ENCODE measurements around the gene SH3BP1.

Gene SH3BP1

GRCh38 chr22:37627545-37627944 lies 11.9 kb upstream of the SH3BP1 start:
- Histone ChIP-seq H3K9me3 (ENCODE audit: low read length) (no peaks in the 10 kb centered on the region), H3K36me3 (ENCODE audit: insufficient read depth, low read length) (peaks cover 36% of the 10 kb centered on the region), H3K27ac (ENCODE audit: low read depth, low read length) (peak overlapping the region; percentile 12), H3K4me3 (ENCODE audit: low read depth in 1 of 2, low read length in 2 of 2) (no peak overlapping the region), H3K27me3 (ENCODE audit: control insufficient read depth in 1 of 2, insufficient read depth in 2 of 2, low read length in 2 of 2) (no peaks in the 10 kb centered on the region), H3K4me1 (ENCODE audit: insufficient read depth, low read length) (peaks cover 44% of the 10 kb centered on the region), H3K9ac (ENCODE audit: low read length) (no peak overlapping the region)

GRCh38 chr22:37628830-37629229 lies 10.6 kb upstream of the SH3BP1 start:
- no peaks in the 10 kb centered on the region for H3K27me3 ChIP-seq (ENCODE audit: control insufficient read depth in 1 of 2, insufficient read depth in 2 of 2, low read length in 2 of 2)
- peaks cover 52% of the 10 kb centered on the region for H3K4me1 ChIP-seq (ENCODE audit: insufficient read depth, low read length)
- H3K4me3 ChIP-seq (ENCODE audit: low read depth in 1 of 2, low read length in 2 of 2): no peak overlapping the region
- H3K9me3 ChIP-seq (ENCODE audit: low read length): no peaks in the 10 kb centered on the region
- no peak overlapping the region for H3K9ac ChIP-seq (ENCODE audit: low read length)
- H3K36me3 ChIP-seq (ENCODE audit: insufficient read depth, low read length): peaks cover 29% of the 10 kb centered on the region
- peak overlapping the region; percentile 25 for H3K27ac ChIP-seq (ENCODE audit: low read depth, low read length)

GRCh38 chr22:37629928-37630327 lies 9.5 kb upstream of the SH3BP1 start:
- no peaks in the 10 kb centered on the region for H3K9me3 ChIP-seq (ENCODE audit: low read length)
- no peak overlapping the region for H3K4me3 ChIP-seq (ENCODE audit: low read depth in 1 of 2, low read length in 2 of 2)
- peaks cover 54% of the 10 kb centered on the region for H3K4me1 ChIP-seq (ENCODE audit: insufficient read depth, low read length)
- H3K36me3 ChIP-seq (ENCODE audit: insufficient read depth, low read length): peaks cover 29% of the 10 kb centered on the region
- no peak overlapping the region for H3K27ac ChIP-seq (ENCODE audit: low read depth, low read length)
- no peaks in the 10 kb centered on the region for H3K27me3 ChIP-seq (ENCODE audit: control insufficient read depth in 1 of 2, insufficient read depth in 2 of 2, low read length in 2 of 2)
- H3K9ac ChIP-seq (ENCODE audit: low read length): no peak overlapping the region

GRCh38 chr22:37630839-37631435 lies 8.5 kb upstream of the SH3BP1 start:
- Histone ChIP-seq H3K27me3 (ENCODE audit: control insufficient read depth in 1 of 2, insufficient read depth in 2 of 2, low read length in 2 of 2) (no peaks in the 10 kb centered on the region), H3K27ac (ENCODE audit: low read depth, low read length) (no peak overlapping the region), H3K4me1 (ENCODE audit: insufficient read depth, low read length) (peaks cover 49% of the 10 kb centered on the region), H3K36me3 (ENCODE audit: insufficient read depth, low read length) (peaks cover 29% of the 10 kb centered on the region), H3K9me3 (ENCODE audit: low read length) (no peaks in the 10 kb centered on the region), H3K9ac (ENCODE audit: low read length) (no peak overlapping the region), H3K4me3 (ENCODE audit: low read depth in 1 of 2, low read length in 2 of 2) (no peak overlapping the region)

DNA sequence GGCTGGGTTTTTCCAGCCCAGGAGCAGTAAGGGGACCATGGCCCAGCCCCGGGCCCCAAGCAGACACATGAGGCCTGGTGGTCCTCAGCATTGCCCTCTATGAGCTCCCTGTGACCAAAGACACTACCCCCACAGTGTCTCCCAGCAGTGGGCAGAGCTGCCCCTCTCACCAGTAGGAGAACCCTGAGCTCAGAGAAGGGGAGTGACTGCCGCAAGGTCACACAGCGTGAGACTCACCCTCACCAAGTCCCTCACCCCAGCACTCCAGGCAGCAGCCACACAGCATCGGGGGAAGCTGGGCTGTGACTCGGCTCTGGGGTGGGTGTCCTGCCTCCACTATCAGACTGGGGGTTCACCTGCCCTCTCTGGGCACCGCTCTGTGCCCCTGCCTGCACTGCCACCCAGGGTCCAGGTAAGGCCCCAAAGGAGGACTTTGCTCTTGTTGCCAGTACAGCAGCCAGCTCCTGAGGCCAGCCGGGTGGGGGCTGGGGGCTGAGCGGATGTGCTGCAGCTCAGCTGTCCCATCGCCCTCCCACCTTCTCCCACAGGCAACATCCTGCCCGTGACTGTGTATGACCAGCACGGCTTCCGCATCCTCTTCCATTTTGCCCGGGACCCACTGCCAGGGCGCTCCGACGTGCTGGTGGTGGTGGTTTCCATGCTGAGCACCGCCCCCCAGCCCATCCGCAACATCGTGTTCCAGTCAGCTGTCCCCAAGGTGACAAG lies 7.9 kb upstream of the SH3BP1 start:
- H3K9me3 ChIP-seq (ENCODE audit: low read length): no peaks in the 10 kb centered on the region
- H3K4me3 ChIP-seq (ENCODE audit: low read depth in 1 of 2, low read length in 2 of 2): no peak overlapping the region
- peaks cover 42% of the 10 kb centered on the region for H3K4me1 ChIP-seq (ENCODE audit: insufficient read depth, low read length)
- no peak overlapping the region for H3K27ac ChIP-seq (ENCODE audit: low read depth, low read length)
- H3K9ac ChIP-seq (ENCODE audit: low read length): no peak overlapping the region
- H3K36me3 ChIP-seq (ENCODE audit: insufficient read depth, low read length): peaks cover 29% of the 10 kb centered on the region
- H3K27me3 ChIP-seq (ENCODE audit: control insufficient read depth in 1 of 2, insufficient read depth in 2 of 2, low read length in 2 of 2): no peaks in the 10 kb centered on the region

- H3K4me1 ChIP-seq (ENCODE audit: insufficient read depth, low read length): peaks cover 34% of the 10 kb centered on the region
- no peaks in the 10 kb centered on the region for H3K27me3 ChIP-seq (ENCODE audit: control insufficient read depth in 1 of 2, insufficient read depth in 2 of 2, low read length in 2 of 2)
- no peaks in the 10 kb centered on the region for H3K9me3 ChIP-seq (ENCODE audit: low read length)
- H3K36me3 ChIP-seq (ENCODE audit: insufficient read depth, low read length): peaks cover 29% of the 10 kb centered on the region
- H3K9ac ChIP-seq (ENCODE audit: low read length): no peak overlapping the region
- H3K4me3 ChIP-seq (ENCODE audit: low read depth in 1 of 2, low read length in 2 of 2): no peak overlapping the region
- peak overlapping the region; percentile 71 for H3K27ac ChIP-seq (ENCODE audit: low read depth, low read length)
Measured at GRCh38 chr22:37632174-37633088, 7.0 kb upstream of the SH3BP1 start.

DNA sequence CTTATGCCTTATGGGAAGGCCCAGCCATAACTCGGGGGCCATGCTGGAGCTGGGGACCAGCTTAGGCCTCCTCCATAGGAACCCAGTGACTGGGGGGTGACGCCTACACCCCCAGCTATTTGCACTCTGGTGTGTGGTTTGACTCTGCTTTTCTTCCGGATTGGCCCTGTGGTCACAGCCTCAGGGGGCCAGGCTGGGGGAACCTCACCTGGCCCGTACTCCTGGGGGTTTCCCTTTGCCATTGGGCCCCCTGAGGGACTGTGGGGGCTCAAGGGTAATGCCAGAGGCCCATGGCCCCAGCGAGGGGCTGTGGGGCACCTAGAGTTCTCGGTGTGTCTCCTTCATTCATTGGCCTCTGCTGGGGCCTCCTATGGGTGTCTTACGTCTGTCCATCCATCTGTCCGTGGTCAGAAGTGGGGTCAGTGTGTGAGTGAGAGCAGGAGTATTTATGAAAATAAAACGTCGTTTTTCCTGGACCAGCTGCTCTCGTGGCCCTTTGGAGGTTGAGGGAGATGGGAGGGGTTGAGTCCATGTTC lies 6.3 kb upstream of the SH3BP1 start:
- Histone ChIP-seq H3K9ac (ENCODE audit: low read length) (no peak overlapping the region), H3K27ac (ENCODE audit: low read depth, low read length) (peak overlapping the region; percentile 71), H3K36me3 (ENCODE audit: insufficient read depth, low read length) (peaks cover 23% of the 10 kb centered on the region), H3K9me3 (ENCODE audit: low read length) (no peaks in the 10 kb centered on the region), H3K4me1 (ENCODE audit: insufficient read depth, low read length) (peaks cover 26% of the 10 kb centered on the region), H3K4me3 (ENCODE audit: low read depth in 1 of 2, low read length in 2 of 2) (peak overlapping the region in 1 of 2 donors; percentile 33), H3K27me3 (ENCODE audit: control insufficient read depth in 1 of 2, insufficient read depth in 2 of 2, low read length in 2 of 2) (no peaks in the 10 kb centered on the region)

DNA sequence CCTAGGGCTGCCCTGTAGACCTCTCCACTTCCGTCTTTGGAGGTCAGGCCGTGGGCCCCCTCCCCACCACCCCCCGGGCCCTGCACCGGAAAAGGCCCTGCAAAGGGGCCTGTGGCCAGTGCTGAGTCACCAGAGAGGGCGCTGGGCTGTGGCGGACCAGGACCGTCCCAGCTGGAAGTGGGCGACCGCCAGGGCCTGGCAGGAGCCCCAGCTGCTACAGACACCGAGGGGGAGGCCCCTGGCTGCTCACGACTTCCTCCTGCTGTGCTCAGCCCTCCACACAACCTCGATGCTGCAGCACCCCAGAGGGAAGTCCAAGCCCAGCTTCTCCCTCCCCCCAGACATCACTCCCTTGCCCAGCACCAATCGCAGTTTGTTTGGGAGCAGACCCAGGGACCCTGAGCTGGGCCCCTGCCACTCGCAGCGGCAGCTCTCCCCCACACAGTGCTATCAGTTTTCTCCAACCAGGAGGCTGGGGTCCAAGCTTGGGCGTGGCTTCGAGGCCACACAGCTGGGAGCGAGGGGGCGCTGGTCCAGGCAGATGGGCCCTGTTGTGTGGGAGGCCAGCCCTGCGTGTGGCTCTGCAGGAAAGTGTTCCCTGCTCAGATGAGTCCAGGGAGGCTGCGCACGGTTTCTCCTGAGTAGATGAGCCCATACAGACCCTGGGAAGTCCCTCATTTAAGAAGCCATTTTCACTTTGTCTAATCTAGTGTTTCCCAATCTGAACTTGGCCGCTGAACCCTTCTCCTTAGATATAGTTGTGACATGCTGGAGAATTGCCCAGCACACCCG lies 5.6 kb upstream of the SH3BP1 start:
- Histone ChIP-seq H3K27ac (ENCODE audit: low read depth, low read length) (peak overlapping the region; percentile 71), H3K36me3 (ENCODE audit: insufficient read depth, low read length) (peaks cover 22% of the 10 kb centered on the region), H3K4me3 (ENCODE audit: low read depth in 1 of 2, low read length in 2 of 2) (peak overlapping the region; percentile 18 to 33), H3K9ac (ENCODE audit: low read length) (no peak overlapping the region), H3K27me3 (ENCODE audit: control insufficient read depth in 1 of 2, insufficient read depth in 2 of 2, low read length in 2 of 2) (no peaks in the 10 kb centered on the region), H3K9me3 (ENCODE audit: low read length) (no peaks in the 10 kb centered on the region), H3K4me1 (ENCODE audit: insufficient read depth, low read length) (peaks cover 32% of the 10 kb centered on the region)

DNA sequence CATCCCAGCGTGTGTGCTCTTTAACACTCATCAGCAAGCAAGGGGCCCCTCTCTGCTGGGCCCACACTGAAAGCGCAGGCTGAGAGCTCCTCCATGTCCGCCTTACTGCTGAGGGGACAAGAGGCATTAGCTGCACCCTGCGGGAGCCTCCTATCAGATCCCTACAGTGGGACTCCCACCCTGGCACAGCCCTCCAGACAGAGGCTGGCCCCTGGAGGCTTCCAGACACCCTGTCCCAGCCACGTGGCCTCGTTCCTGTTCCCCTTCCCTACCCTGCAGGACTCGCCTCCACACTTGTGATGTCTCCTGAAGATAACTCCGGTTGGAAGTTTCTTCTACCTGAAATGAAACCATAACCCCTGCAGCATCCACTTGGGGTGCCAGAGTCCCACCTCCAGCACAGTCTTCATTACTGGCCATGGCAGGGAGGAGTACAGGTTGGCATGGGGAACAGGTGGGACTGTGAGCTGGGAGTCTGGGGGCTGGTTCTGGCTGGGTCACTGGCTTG lies 5.0 kb upstream of the SH3BP1 start:
- peak overlapping the region; percentile 71 for H3K27ac ChIP-seq (ENCODE audit: low read depth, low read length)
- H3K9ac ChIP-seq (ENCODE audit: low read length): peak overlapping the region; percentile 8
- peak overlapping the region; percentile 18 to 33 for H3K4me3 ChIP-seq (ENCODE audit: low read depth in 1 of 2, low read length in 2 of 2)
- H3K27me3 ChIP-seq (ENCODE audit: control insufficient read depth in 1 of 2, insufficient read depth in 2 of 2, low read length in 2 of 2): peaks cover 0 to 4% of the 10 kb centered on the region in 2 donors
- peaks cover 36% of the 10 kb centered on the region for H3K4me1 ChIP-seq (ENCODE audit: insufficient read depth, low read length)
- H3K36me3 ChIP-seq (ENCODE audit: insufficient read depth, low read length): peaks cover 16% of the 10 kb centered on the region
- no peaks in the 10 kb centered on the region for H3K9me3 ChIP-seq (ENCODE audit: low read length)

DNA sequence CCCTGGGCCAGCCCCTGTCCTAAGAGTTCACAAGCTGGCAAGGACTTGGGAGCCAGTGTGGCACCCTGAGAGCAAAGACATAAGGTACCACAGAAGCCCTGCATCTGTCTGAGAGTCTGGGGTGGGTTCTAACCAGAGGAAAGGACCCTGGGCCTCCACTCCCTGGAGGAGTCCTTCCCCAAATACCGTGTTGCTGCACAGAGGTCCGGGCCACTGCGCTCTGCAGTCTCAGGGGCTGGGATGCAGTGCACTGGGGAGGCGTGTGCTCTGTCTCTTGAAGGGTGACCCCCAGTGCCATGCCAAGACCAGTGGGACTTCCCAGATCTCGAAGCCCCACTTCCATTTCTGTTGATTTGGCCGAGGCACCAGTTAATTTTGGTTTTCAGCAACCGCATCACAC lies 4.3 kb upstream of the SH3BP1 start:
- peaks cover 0 to 11% of the 10 kb centered on the region in 2 donors for H3K27me3 ChIP-seq (ENCODE audit: control insufficient read depth in 1 of 2, insufficient read depth in 2 of 2, low read length in 2 of 2)
- H3K27ac ChIP-seq (ENCODE audit: low read depth, low read length): no peak overlapping the region
- no peaks in the 10 kb centered on the region for H3K9me3 ChIP-seq (ENCODE audit: low read length)
- H3K9ac ChIP-seq (ENCODE audit: low read length): no peak overlapping the region
- H3K4me3 ChIP-seq (ENCODE audit: low read depth in 1 of 2, low read length in 2 of 2): no peak overlapping the region
- H3K36me3 ChIP-seq (ENCODE audit: insufficient read depth, low read length): peaks cover 11% of the 10 kb centered on the region
- peaks cover 36% of the 10 kb centered on the region for H3K4me1 ChIP-seq (ENCODE audit: insufficient read depth, low read length)

Data from muscle layer of colon (tissue), 2 donors.